Mucosa of descending colon (tissue), 3 donors: ENCODE data around the gene DOCK4. TPM values are rescaled to one million over a fixed set of nuclear protein-coding genes. Genes with fewer than 3 reads are reported as not detected.

Source experiments
- ATAC-seq: fragments of 200-7000 bp; cut with Tn5 transposase; one replicate; pipeline ENCODE4 v1.9.1; 2020; ENCODE audit warnings: mild to moderate bottlenecking, moderate library complexity
- DNase-seq, 3 donors: peaks; one replicate each; pipeline ENCODE4 v3.0.0-alpha.2; 2020
- H3K36me3 ChIP-seq: fragments of 200-600 bp; one replicate; pipeline ENCODE4 v1.8.0; 2021; ENCODE audit warnings: low read depth, mild to moderate bottlenecking
- H3K4me1 ChIP-seq: fragments of 200-600 bp; one replicate; pipeline ENCODE4 v1.8.0; 2021; ENCODE audit warnings: low read depth, mild to moderate bottlenecking
- H3K4me3 ChIP-seq: fragments of 200-600 bp; one replicate; pipeline ENCODE4 v1.8.0; 2021; ENCODE audit warnings: mild to moderate bottlenecking
- H3K9me3 ChIP-seq: fragments of 200-600 bp; one replicate; pipeline ENCODE4 v1.8.0; 2021; ENCODE audit warnings: mild to moderate bottlenecking
- intact Hi-C, 2 donors: fragments of 100-400 bp; cut with DNase I in 1 of 2; cut with micrococcal nuclease in 1 of 2; formaldehyde crosslinking; loops; one replicate each; pipeline versions ENCODE4 v1.11.0 to v1.11.1; 2022; cut with DNase I, micrococcal nuclease
- total RNA-seq, 3 donors: library from RNA; stranded (reverse); fragmentation: NEBNext Ultra II Directional in 2 of 3; extraction: Animal tissue kit (Norgen Biotek cat#: 25700) in 2 of 3; gene quantifications; one replicate each; pipeline versions ENCODE4 v1.2.1 to v1.2.4, GENCODE V29; 2021 to 2023
- TF ChIP-seq, protein P1 (sequence below): fragments of 200-600 bp; IDR thresholded peaks from one replicate; pipeline ENCODE4 v1.8.0; 2022; ENCODE audit warnings: antibody characterized with exemption, mild to moderate bottlenecking
- donor health status: DM: no; HTN: no; CAD: no; lungs with moderate emphysema.
- donor health status: DM: no; HTN: no; CAD: no.
- donor health status: DM: no; HTN: yes; CAD: no.

The DOCK4 gene
- total RNA-seq, 3 donors from 2014 or later: 9.2 to 18.4 (median 12.7) TPM

- TF ChIP-seq, protein P1, sequence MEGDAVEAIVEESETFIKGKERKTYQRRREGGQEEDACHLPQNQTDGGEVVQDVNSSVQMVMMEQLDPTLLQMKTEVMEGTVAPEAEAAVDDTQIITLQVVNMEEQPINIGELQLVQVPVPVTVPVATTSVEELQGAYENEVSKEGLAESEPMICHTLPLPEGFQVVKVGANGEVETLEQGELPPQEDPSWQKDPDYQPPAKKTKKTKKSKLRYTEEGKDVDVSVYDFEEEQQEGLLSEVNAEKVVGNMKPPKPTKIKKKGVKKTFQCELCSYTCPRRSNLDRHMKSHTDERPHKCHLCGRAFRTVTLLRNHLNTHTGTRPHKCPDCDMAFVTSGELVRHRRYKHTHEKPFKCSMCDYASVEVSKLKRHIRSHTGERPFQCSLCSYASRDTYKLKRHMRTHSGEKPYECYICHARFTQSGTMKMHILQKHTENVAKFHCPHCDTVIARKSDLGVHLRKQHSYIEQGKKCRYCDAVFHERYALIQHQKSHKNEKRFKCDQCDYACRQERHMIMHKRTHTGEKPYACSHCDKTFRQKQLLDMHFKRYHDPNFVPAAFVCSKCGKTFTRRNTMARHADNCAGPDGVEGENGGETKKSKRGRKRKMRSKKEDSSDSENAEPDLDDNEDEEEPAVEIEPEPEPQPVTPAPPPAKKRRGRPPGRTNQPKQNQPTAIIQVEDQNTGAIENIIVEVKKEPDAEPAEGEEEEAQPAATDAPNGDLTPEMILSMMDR: no peak
- Histone ChIP-seq H3K36me3 (no peaks in the 10 kb centered on the region), H3K4me1 (no peaks in the 10 kb centered on the region), H3K9me3 (no peaks in the 10 kb centered on the region), H3K4me3 (no peak overlapping the region)
- ATAC-seq: no peak
- no peak for DNase-seq
- intact Hi-C loops: no loop called here
Measured at GRCh38 chr7:111954474-111955381, 251.5 kb downstream of the DOCK4 start.

GRCh38 chr7:111954056-111954455, 252.1 kb downstream of the DOCK4 start:
- Histone ChIP-seq H3K36me3 (no peaks in the 10 kb centered on the region), H3K4me3 (no peak overlapping the region), H3K4me1 (no peaks in the 10 kb centered on the region), H3K9me3 (no peaks in the 10 kb centered on the region)
- ATAC-seq (no peak), DNase-seq (no peak)
- TF ChIP-seq, protein P1: no peak
- intact Hi-C loops: no loop called here

GRCh38 chr7:111953611-111954010, 252.6 kb downstream of the DOCK4 start:
- ATAC-seq (peak; percentile 36), DNase-seq (peak in 1 of 3 donors; percentile 11)
- H3K4me3 ChIP-seq: no peak overlapping the region
- intact Hi-C loops: no loop called here
- no peaks in the 10 kb centered on the region for H3K9me3 ChIP-seq
- no peaks in the 10 kb centered on the region for H3K4me1 ChIP-seq
- no peaks in the 10 kb centered on the region for H3K36me3 ChIP-seq
- TF ChIP-seq, protein P1: no peak

GRCh38 chr7:111952783-111953182, 253.4 kb downstream of the DOCK4 start:
- TF ChIP-seq, protein P1: no peak
- Histone ChIP-seq H3K4me1 (no peaks in the 10 kb centered on the region), H3K4me3 (no peak overlapping the region), H3K9me3 (no peaks in the 10 kb centered on the region), H3K36me3 (no peaks in the 10 kb centered on the region)
- no peak for ATAC-seq
- intact Hi-C loops: no loop called here
- DNase-seq: no peak

DNA sequence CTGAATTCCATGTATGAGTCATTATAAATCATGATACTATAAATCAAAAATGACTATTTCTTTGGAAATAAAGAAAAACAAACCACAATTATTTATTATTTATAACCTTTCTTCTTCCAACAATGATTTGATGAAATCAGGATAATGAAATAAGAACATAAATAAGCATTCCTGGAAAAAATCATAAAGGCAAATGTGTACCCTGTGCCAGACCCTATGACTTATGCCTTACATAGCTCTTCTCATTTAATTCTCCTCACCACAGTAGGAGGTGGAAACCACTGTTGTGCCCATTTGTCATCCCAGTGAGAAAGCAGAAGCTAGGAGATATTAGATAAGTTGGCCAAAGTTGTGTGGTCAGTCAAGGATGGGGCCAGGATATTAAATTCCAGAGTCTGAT, 255.1 kb downstream of the DOCK4 start:
- Histone ChIP-seq H3K9me3 (no peaks in the 10 kb centered on the region), H3K4me3 (no peak overlapping the region), H3K4me1 (no peaks in the 10 kb centered on the region), H3K36me3 (no peaks in the 10 kb centered on the region)
- no peak for DNase-seq
- no peak for ATAC-seq
- intact Hi-C loops: no loop called here
- TF ChIP-seq, protein P1: no peak
